ENCODE data around the gene SLC38A2.

SLC38A2 gene

DNA sequence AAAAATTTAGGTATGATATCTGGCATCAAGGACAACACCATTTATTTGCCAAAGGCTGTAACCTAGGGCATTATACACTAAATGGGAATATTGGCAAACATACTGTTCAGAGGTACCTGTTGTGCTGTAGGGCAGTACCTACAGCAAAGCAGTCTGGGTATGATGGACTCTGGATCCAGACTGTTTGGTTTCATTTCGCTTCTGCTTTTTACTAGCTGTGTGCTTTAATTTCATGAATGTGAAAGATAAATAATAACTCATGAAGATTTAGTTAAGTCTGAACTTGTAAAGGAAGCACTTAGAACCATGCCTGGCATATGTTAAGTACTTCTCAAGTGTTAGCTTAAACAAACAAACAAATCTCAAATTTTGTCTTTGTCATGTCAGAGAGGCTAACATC lies 17.7 kb upstream of the SLC38A2 start:
- peak overlapping the region in 1 of 2 experiments; percentile 6 for H2BK12ac ChIP-seq (ENCODE audit: low read length in 2 of 2)
- H3K79me1 ChIP-seq (replicated peaks; ENCODE audit: low read length, poor library complexity, severe bottlenecking): peaks cover 3% of the 10 kb centered on the region
- no peaks in the 10 kb centered on the region for H3K9me3 ChIP-seq (ENCODE audit: control insufficient read depth, low read length)

DNA sequence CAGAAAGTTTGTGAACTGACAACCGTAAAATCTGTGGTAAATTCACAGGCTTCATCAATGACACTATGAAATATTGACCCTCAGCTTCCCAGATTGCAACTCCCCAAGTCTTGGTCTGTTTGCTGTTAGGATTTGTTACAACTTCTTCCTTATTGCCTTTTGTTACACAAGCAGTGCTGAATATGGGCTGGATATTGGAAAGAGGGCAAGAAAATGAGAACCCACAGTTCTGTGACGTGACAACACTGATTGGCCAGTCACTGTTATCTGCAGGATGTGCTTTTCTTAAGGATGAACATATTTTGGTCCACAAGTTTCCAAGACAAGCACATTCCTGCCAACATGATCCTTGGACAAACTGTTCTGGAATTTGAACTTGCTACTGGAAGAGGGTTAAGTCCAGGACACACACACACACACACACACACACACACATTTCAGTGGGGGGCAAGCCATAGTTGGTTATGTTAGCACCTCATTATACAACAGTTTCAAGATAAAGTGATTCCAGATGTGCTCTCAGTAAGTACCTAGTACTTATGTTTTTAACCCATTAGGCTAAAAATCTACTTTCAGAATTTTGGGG lies 16.6 kb upstream of the SLC38A2 start:
- 25% methylated on average over 1 of the region's 2 CpGs for WGBS
- peaks cover 13% of the 10 kb centered on the region for H3K4me1 ChIP-seq (ENCODE audit: control insufficient read depth, insufficient read depth, low read depth, low read length)
- H4K91ac ChIP-seq (ENCODE audit: low read length): no peak overlapping the region
- H3K27me3 ChIP-seq (ENCODE audit: control insufficient read depth in 1 of 2, insufficient read depth in 1 of 2, low read length in 2 of 2): no peaks in the 10 kb centered on the region
- H3K18ac ChIP-seq (ENCODE audit: low read depth in 1 of 2, low read length in 2 of 2): peak overlapping the region in 1 of 2 experiments; percentile 3
- H4K8ac ChIP-seq (ENCODE audit: low read length): peak overlapping the region; percentile 49
- H2AK5ac ChIP-seq (ENCODE audit: low read length, severe bottlenecking): peak overlapping the region; percentile 14
- no peak overlapping the region for H2BK5ac ChIP-seq (ENCODE audit: low read depth, low read length, poor library complexity, severe bottlenecking)
- no peak overlapping the region for H3K23ac ChIP-seq (ENCODE audit: low read length in 2 of 2)
- peaks cover 3% of the 10 kb centered on the region for H3K79me1 ChIP-seq (replicated peaks; ENCODE audit: low read length, poor library complexity, severe bottlenecking)
- H3K36me3 ChIP-seq (ENCODE audit: control insufficient read depth in 1 of 2, insufficient read depth in 2 of 2, low read depth in 1 of 2, low read length in 2 of 2): no peaks in the 10 kb centered on the region
- H2BK15ac ChIP-seq (ENCODE audit: low read depth, poor library complexity, severe bottlenecking): no peak overlapping the region
- H3K9me3 ChIP-seq (ENCODE audit: control insufficient read depth, low read length): no peaks in the 10 kb centered on the region
- peak overlapping the region; percentile 94 for H3K27ac ChIP-seq (ENCODE audit: low read length, poor library complexity, severe bottlenecking)
- H3K9ac ChIP-seq (ENCODE audit: low read length): peak overlapping the region; percentile 46
- no peak overlapping the region for H2AFZ ChIP-seq (ENCODE audit: low read depth, low read length)
- H2BK120ac ChIP-seq (ENCODE audit: low read depth, low read length): no peak overlapping the region
- H3K4me2 ChIP-seq (ENCODE audit: low read length, poor library complexity, severe bottlenecking): no peak overlapping the region
- H3K4me3 ChIP-seq (ENCODE audit: insufficient read depth in 1 of 2, low read depth in 1 of 2, low read length in 2 of 2): no peak overlapping the region
- no peak overlapping the region for H3K4ac ChIP-seq (ENCODE audit: low read depth in 1 of 2, low read length in 2 of 2)
- DNase-seq: peak; percentile 75
- no peak overlapping the region for H2BK12ac ChIP-seq (ENCODE audit: low read length in 2 of 2)
- no peak overlapping the region for H3K14ac ChIP-seq (ENCODE audit: low read length in 2 of 2)

More for the DNA sequence above, 17.7 kb upstream of the SLC38A2 start:
- Histone ChIP-seq H3K4me1 (ENCODE audit: control insufficient read depth, insufficient read depth, low read depth, low read length) (peaks cover 12% of the 10 kb centered on the region), H2AFZ (ENCODE audit: low read depth, low read length) (no peak overlapping the region), H4K8ac (ENCODE audit: low read length) (no peak overlapping the region), H2BK5ac (ENCODE audit: low read depth, low read length, poor library complexity, severe bottlenecking) (no peak overlapping the region), H3K4me2 (ENCODE audit: low read length, poor library complexity, severe bottlenecking) (no peak overlapping the region), H2AK5ac (ENCODE audit: low read length, severe bottlenecking) (peak overlapping the region; percentile 40), H3K27me3 (ENCODE audit: control insufficient read depth in 1 of 2, insufficient read depth in 1 of 2, low read length in 2 of 2) (no peaks in the 10 kb centered on the region), H3K36me3 (ENCODE audit: control insufficient read depth in 1 of 2, insufficient read depth in 2 of 2, low read depth in 1 of 2, low read length in 2 of 2) (no peaks in the 10 kb centered on the region), H3K18ac (ENCODE audit: low read depth in 1 of 2, low read length in 2 of 2) (no peak overlapping the region), H3K9ac (ENCODE audit: low read length) (peak overlapping the region; percentile 46), H3K4me3 (ENCODE audit: insufficient read depth in 1 of 2, low read depth in 1 of 2, low read length in 2 of 2) (no peak overlapping the region), H2BK15ac (ENCODE audit: low read depth, poor library complexity, severe bottlenecking) (no peak overlapping the region), H3K23ac (ENCODE audit: low read length in 2 of 2) (no peak overlapping the region), H3K14ac (ENCODE audit: low read length in 2 of 2) (no peak overlapping the region), H3K4ac (ENCODE audit: low read depth in 1 of 2, low read length in 2 of 2) (peak overlapping the region in 1 of 2 experiments; percentile 7), H4K91ac (ENCODE audit: low read length) (no peak overlapping the region), H3K27ac (ENCODE audit: low read length, poor library complexity, severe bottlenecking) (no peak overlapping the region), H2BK120ac (ENCODE audit: low read depth, low read length) (no peak overlapping the region)
- 0% methylated on average over 1 of the region's 1 CpG for WGBS
- DNase-seq: peak; percentile 43

GRCh38 chr12:46388427-46389021 lies 16.0 kb upstream of the SLC38A2 start:
- DNase-seq: no peak
- peak overlapping the region; percentile 94 for H3K27ac ChIP-seq (ENCODE audit: low read length, poor library complexity, severe bottlenecking)
- no peak overlapping the region for H2BK15ac ChIP-seq (ENCODE audit: low read depth, poor library complexity, severe bottlenecking)
- H2BK5ac ChIP-seq (ENCODE audit: low read depth, low read length, poor library complexity, severe bottlenecking): no peak overlapping the region
- peak overlapping the region; percentile 34 for H2BK120ac ChIP-seq (ENCODE audit: low read depth, low read length)
- H4K91ac ChIP-seq (ENCODE audit: low read length): no peak overlapping the region
- no peak overlapping the region for H3K23ac ChIP-seq (ENCODE audit: low read length in 2 of 2)
- peak overlapping the region in 1 of 2 experiments; percentile 75 for H3K18ac ChIP-seq (ENCODE audit: low read depth in 1 of 2, low read length in 2 of 2)
- H3K4ac ChIP-seq (ENCODE audit: low read depth in 1 of 2, low read length in 2 of 2): no peak overlapping the region
- peaks cover 13% of the 10 kb centered on the region for H3K4me1 ChIP-seq (ENCODE audit: control insufficient read depth, insufficient read depth, low read depth, low read length)
- 67% methylated on average over 3 of the region's 3 CpGs for WGBS
- no peaks in the 10 kb centered on the region for H3K36me3 ChIP-seq (ENCODE audit: control insufficient read depth in 1 of 2, insufficient read depth in 2 of 2, low read depth in 1 of 2, low read length in 2 of 2)
- H3K4me2 ChIP-seq (ENCODE audit: low read length, poor library complexity, severe bottlenecking): no peak overlapping the region
- H2AK5ac ChIP-seq (ENCODE audit: low read length, severe bottlenecking): no peak overlapping the region
- no peak overlapping the region for H2BK12ac ChIP-seq (ENCODE audit: low read length in 2 of 2)
- H3K27me3 ChIP-seq (ENCODE audit: control insufficient read depth in 1 of 2, insufficient read depth in 1 of 2, low read length in 2 of 2): no peaks in the 10 kb centered on the region
- H3K79me1 ChIP-seq (replicated peaks; ENCODE audit: low read length, poor library complexity, severe bottlenecking): peaks cover 3% of the 10 kb centered on the region
- H3K4me3 ChIP-seq (ENCODE audit: insufficient read depth in 1 of 2, low read depth in 1 of 2, low read length in 2 of 2): peak overlapping the region in 1 of 2 experiments; percentile 29
- no peaks in the 10 kb centered on the region for H3K9me3 ChIP-seq (ENCODE audit: control insufficient read depth, low read length)
- peak overlapping the region; percentile 44 for H3K9ac ChIP-seq (ENCODE audit: low read length)
- H3K14ac ChIP-seq (ENCODE audit: low read length in 2 of 2): no peak overlapping the region
- H2AFZ ChIP-seq (ENCODE audit: low read depth, low read length): no peak overlapping the region
- no peak overlapping the region for H4K8ac ChIP-seq (ENCODE audit: low read length)

DNA sequence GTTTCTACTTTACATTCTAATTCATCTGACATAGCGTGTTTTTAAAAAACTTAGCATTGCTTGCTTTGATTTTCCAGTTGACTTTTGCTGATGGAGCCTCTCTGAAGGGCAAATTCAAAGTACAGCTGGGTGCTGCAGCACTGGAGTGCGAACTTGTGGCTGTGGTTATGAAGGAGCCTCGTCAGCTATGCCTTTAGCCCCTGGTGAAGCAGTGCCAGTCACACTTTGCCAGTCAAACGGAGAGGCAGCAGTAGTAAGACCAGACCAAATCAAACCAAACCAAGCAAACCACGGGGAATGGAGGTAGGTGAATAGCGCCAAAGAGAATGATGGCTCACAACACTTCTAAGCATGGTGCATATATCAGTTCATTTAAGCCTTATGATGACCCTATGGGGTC lies 15.1 kb upstream of the SLC38A2 start:
- H3K79me1 ChIP-seq (replicated peaks; ENCODE audit: low read length, poor library complexity, severe bottlenecking): peaks cover 3% of the 10 kb centered on the region
- 90% methylated on average over 6 of the region's 6 CpGs for WGBS
- no peak for DNase-seq
- peak overlapping the region in 1 of 2 experiments; percentile 89 for H3K14ac ChIP-seq (ENCODE audit: low read length in 2 of 2)
- no peaks in the 10 kb centered on the region for H3K27me3 ChIP-seq (ENCODE audit: control insufficient read depth in 1 of 2, insufficient read depth in 1 of 2, low read length in 2 of 2)
- peak overlapping the region; percentile 7 for H3K4me2 ChIP-seq (ENCODE audit: low read length, poor library complexity, severe bottlenecking)
- H3K9ac ChIP-seq (ENCODE audit: low read length): peak overlapping the region; percentile 97
- no peak overlapping the region for H2BK120ac ChIP-seq (ENCODE audit: low read depth, low read length)
- H3K9me3 ChIP-seq (ENCODE audit: control insufficient read depth, low read length): no peaks in the 10 kb centered on the region
- H3K4ac ChIP-seq (ENCODE audit: low read depth in 1 of 2, low read length in 2 of 2): peak overlapping the region; percentile 39 to 93
- peak overlapping the region; percentile 88 for H4K91ac ChIP-seq (ENCODE audit: low read length)
- peak overlapping the region; percentile 64 to 100 for H2BK12ac ChIP-seq (ENCODE audit: low read length in 2 of 2)
- H4K8ac ChIP-seq (ENCODE audit: low read length): peak overlapping the region; percentile 47
- H3K27ac ChIP-seq (ENCODE audit: low read length, poor library complexity, severe bottlenecking): peak overlapping the region; percentile 94
- H2AFZ ChIP-seq (ENCODE audit: low read depth, low read length): no peak overlapping the region
- no peaks in the 10 kb centered on the region for H3K36me3 ChIP-seq (ENCODE audit: control insufficient read depth in 1 of 2, insufficient read depth in 2 of 2, low read depth in 1 of 2, low read length in 2 of 2)
- no peak overlapping the region for H2BK15ac ChIP-seq (ENCODE audit: low read depth, poor library complexity, severe bottlenecking)
- H3K4me1 ChIP-seq (ENCODE audit: control insufficient read depth, insufficient read depth, low read depth, low read length): peaks cover 12% of the 10 kb centered on the region
- H3K4me3 ChIP-seq (ENCODE audit: insufficient read depth in 1 of 2, low read depth in 1 of 2, low read length in 2 of 2): peak overlapping the region in 1 of 2 experiments; percentile 44
- H3K18ac ChIP-seq (ENCODE audit: low read depth in 1 of 2, low read length in 2 of 2): peak overlapping the region; percentile 81 to 93
- no peak overlapping the region for H3K23ac ChIP-seq (ENCODE audit: low read length in 2 of 2)
- peak overlapping the region; percentile 35 for H2BK5ac ChIP-seq (ENCODE audit: low read depth, low read length, poor library complexity, severe bottlenecking)
- H2AK5ac ChIP-seq (ENCODE audit: low read length, severe bottlenecking): peak overlapping the region; percentile 89
